ENCODE measurements around the gene JMJD4. TPM values are rescaled to one million over a fixed set of nuclear protein-coding genes. Genes with fewer than 3 reads are reported as not detected.

Gene JMJD4
- total RNA-seq, 1 experiment from 2014 or later: 14.3 TPM

DNA sequence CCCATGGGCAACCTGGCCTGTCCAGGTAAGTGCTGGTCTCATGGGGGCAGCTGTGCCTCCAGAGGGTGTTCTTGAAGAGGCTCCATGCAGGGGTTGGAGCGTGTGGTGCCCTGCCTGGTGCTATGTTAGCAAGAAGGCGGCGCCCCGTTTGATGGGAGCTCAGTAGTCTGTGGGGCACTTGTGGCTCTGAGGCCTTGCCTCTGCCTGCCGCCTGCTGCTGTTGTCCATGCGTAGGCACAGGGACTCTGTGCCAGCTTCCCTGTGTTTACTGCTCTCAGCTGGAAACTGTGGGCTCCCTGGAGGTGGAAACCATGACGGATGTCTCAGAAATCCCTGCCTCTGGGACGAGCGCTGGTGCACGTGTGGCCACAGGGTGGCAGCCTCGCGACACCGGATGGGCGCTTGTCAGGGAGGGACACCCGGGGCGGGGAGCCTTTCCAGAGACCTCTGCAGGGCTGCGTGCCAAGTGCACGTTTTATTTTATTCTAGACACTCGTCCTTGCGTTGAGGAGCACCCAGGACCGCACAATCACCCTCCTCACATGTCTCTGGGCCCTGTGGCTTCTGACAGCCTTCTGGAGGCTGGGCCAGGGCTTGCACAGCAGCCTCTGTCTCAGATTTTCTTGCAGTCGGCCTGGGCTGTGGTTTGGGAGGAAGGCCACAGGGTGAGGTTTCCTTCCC lies 27.3 kb upstream of the JMJD4 start (continued):
- TF ChIP-seq, protein P1, sequence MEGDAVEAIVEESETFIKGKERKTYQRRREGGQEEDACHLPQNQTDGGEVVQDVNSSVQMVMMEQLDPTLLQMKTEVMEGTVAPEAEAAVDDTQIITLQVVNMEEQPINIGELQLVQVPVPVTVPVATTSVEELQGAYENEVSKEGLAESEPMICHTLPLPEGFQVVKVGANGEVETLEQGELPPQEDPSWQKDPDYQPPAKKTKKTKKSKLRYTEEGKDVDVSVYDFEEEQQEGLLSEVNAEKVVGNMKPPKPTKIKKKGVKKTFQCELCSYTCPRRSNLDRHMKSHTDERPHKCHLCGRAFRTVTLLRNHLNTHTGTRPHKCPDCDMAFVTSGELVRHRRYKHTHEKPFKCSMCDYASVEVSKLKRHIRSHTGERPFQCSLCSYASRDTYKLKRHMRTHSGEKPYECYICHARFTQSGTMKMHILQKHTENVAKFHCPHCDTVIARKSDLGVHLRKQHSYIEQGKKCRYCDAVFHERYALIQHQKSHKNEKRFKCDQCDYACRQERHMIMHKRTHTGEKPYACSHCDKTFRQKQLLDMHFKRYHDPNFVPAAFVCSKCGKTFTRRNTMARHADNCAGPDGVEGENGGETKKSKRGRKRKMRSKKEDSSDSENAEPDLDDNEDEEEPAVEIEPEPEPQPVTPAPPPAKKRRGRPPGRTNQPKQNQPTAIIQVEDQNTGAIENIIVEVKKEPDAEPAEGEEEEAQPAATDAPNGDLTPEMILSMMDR (IDR thresholded peaks at IDR 0.05 in 2 of 3, conservative IDR thresholded peaks at IDR 0.05 in 1 of 3; ENCODE audit: borderline replicate concordance in 1 of 3, insufficient read depth in 1 of 3, low read depth in 2 of 3, low read length in 2 of 3): peak; percentile 90 to 95 (median 93)
- TF ChIP-seq SIN3A (IDR thresholded peaks at IDR 0.05; ENCODE audit: low read depth): no peak
- TF ChIP-seq TCF7L2 (IDR thresholded peaks at IDR 0.05; ENCODE audit: borderline replicate concordance, extremely low read depth, insufficient read depth, insufficient read length): peak; percentile 13
- peak; percentile 99 for TF ChIP-seq RAD21 (IDR thresholded peaks at IDR 0.05; ENCODE audit: low read depth)

GRCh38 chr1:227761621-227762230 lies 26.6 kb upstream of the JMJD4 start:
- intact Hi-C loops (cut with micrococcal nuclease): loop anchor here (1.0 to 10.0 kb wide), 4 partner anchors 185 to 756 kb away; no protein-coding TSS in a partner anchor
- Histone ChIP-seq H3K79me2 (ENCODE audit: insufficient read depth, low read length) (peaks cover 47% of the 10 kb centered on the region; the same call in 1 of the 2 replicates), H3K27ac (ENCODE audit: low read depth, low read length) (no peak overlapping the region; the same call in 1 of the 2 replicates), H3K9me2 (ENCODE audit: insufficient read depth) (no peaks in the 10 kb centered on the region), H3K4me1 (ENCODE audit: control insufficient read depth in 1 of 2, insufficient read depth in 2 of 2, low read length in 2 of 2) (peaks cover 3 to 18% of the 10 kb centered on the region in 2 experiments; a peak in 2 of 4 replicates), H3K9ac (ENCODE audit: low read length) (no peak overlapping the region), H3K9me3 (ENCODE audit: control insufficient read depth in 1 of 2, insufficient read depth in 1 of 2, low read depth in 1 of 2, low read length in 2 of 2) (no peaks in the 10 kb centered on the region), H3K36me3 (ENCODE audit: control insufficient read depth in 1 of 2, insufficient read depth in 2 of 2, low read length in 2 of 2) (peaks cover 16 to 19% of the 10 kb centered on the region in 2 experiments; a peak in 3 of 4 replicates), H3K4me3 (replicated peaks in 1 of 2; ENCODE audit: low read depth in 1 of 2, low read length in 2 of 2) (no peak overlapping the region), H2AFZ (ENCODE audit: low read depth, low read length, poor library complexity, severe bottlenecking) (no peak overlapping the region), H3K27me3 (ENCODE audit: insufficient read depth, low read length) (no peaks in the 10 kb centered on the region), H4K20me1 (ENCODE audit: insufficient read depth) (no peaks in the 10 kb centered on the region), H3K4me2 (ENCODE audit: low read length) (peak overlapping the region; percentile 43; the same call in 1 of the 2 replicates)
- POLR2A ChIA-PET: no interaction called here
- RAD21 ChIA-PET (ENCODE audit: low non-redundant PET in 1 of 2, low total read pairs in 2 of 2, uncharacterized antibody in 2 of 2, unreplicated experiment in 2 of 2): no interaction called here
- BruUV-seq (replicated peaks): no TSS peak
- CTCF ChIA-PET: interaction anchor here (1.0 to 4.0 kb wide), 3 partner anchors 185 to 280 kb away, joined by 4 to 31 read pairs (median 5); partner anchors contain the start of gene WNT9A
- TF ChIP-seq, protein P1 (IDR thresholded peaks at IDR 0.05 in 2 of 3, conservative IDR thresholded peaks at IDR 0.05 in 1 of 3; ENCODE audit: borderline replicate concordance in 1 of 3, insufficient read depth in 1 of 3, low read depth in 2 of 3, low read length in 2 of 3): no peak
- TF ChIP-seq, protein P2, sequence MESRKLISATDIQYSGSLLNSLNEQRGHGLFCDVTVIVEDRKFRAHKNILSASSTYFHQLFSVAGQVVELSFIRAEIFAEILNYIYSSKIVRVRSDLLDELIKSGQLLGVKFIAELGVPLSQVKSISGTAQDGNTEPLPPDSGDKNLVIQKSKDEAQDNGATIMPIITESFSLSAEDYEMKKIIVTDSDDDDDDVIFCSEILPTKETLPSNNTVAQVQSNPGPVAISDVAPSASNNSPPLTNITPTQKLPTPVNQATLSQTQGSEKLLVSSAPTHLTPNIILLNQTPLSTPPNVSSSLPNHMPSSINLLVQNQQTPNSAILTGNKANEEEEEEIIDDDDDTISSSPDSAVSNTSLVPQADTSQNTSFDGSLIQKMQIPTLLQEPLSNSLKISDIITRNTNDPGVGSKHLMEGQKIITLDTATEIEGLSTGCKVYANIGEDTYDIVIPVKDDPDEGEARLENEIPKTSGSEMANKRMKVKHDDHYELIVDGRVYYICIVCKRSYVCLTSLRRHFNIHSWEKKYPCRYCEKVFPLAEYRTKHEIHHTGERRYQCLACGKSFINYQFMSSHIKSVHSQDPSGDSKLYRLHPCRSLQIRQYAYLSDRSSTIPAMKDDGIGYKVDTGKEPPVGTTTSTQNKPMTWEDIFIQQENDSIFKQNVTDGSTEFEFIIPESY (IDR thresholded peaks at IDR 0.05; ENCODE audit: extremely low read depth, insufficient replicate concordance, low read length): no peak
- TF ChIP-seq, protein P3, sequence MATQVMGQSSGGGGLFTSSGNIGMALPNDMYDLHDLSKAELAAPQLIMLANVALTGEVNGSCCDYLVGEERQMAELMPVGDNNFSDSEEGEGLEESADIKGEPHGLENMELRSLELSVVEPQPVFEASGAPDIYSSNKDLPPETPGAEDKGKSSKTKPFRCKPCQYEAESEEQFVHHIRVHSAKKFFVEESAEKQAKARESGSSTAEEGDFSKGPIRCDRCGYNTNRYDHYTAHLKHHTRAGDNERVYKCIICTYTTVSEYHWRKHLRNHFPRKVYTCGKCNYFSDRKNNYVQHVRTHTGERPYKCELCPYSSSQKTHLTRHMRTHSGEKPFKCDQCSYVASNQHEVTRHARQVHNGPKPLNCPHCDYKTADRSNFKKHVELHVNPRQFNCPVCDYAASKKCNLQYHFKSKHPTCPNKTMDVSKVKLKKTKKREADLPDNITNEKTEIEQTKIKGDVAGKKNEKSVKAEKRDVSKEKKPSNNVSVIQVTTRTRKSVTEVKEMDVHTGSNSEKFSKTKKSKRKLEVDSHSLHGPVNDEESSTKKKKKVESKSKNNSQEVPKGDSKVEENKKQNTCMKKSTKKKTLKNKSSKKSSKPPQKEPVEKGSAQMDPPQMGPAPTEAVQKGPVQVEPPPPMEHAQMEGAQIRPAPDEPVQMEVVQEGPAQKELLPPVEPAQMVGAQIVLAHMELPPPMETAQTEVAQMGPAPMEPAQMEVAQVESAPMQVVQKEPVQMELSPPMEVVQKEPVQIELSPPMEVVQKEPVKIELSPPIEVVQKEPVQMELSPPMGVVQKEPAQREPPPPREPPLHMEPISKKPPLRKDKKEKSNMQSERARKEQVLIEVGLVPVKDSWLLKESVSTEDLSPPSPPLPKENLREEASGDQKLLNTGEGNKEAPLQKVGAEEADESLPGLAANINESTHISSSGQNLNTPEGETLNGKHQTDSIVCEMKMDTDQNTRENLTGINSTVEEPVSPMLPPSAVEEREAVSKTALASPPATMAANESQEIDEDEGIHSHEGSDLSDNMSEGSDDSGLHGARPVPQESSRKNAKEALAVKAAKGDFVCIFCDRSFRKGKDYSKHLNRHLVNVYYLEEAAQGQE (IDR thresholded peaks at IDR 0.05; ENCODE audit: low read depth): no peak
- TF ChIP-seq SRF (IDR thresholded peaks at IDR 0.05; ENCODE audit: low read depth): no peak
- no peak for TF ChIP-seq ZNF274 (IDR thresholded peaks at IDR 0.05; ENCODE audit: low read depth, low read length)
- no peak for TF ChIP-seq YY1 (IDR thresholded peaks at IDR 0.05; ENCODE audit: extremely low read depth, insufficient replicate concordance, low read depth, low read length)
- TF ChIP-seq EZH2 (IDR thresholded peaks at IDR 0.05): no peak
- DNase-seq (ENCODE audit: low read depth, low spot score) (no peak), ATAC-seq (peak; percentile 14)
